GM19452 (cell line): Measurements from ENCODE around the gene RTF1.

ENCODE experiments used
- ATAC-seq: cut with Tn5 transposase; IDR thresholded peaks from one replicate; pipeline ENCODE4 v1.9.1; 2021; ENCODE audit not compliant: unreplicated experiment

RTF1 gene

GRCh38 chr15:41484937-41485625 is 68.2 kb downstream of the RTF1 start:
- ATAC-seq = no peak

GRCh38 chr15:41486286-41486685 is 69.4 kb downstream of the RTF1 start:
- no peak for ATAC-seq

GRCh38 chr15:41487381-41487780 is 70.5 kb downstream of the RTF1 start:
- ATAC-seq = no peak

- ATAC-seq = no peak
Observed at GRCh38 chr15:41487802-41488201, 70.9 kb downstream of the RTF1 start.

GRCh38 chr15:41489641-41490040 is 72.7 kb downstream of the RTF1 start:
- ATAC-seq = no peak

- no peak for ATAC-seq
Observed at GRCh38 chr15:41490355-41490754, 73.5 kb downstream of the RTF1 start.

GRCh38 chr15:41491889-41492288 is 75.0 kb downstream of the RTF1 start:
- no peak for ATAC-seq

GRCh38 chr15:41492597-41493204 is 75.8 kb downstream of the RTF1 start:
- no peak for ATAC-seq

GRCh38 chr15:41493205-41493901 is 76.5 kb downstream of the RTF1 start, which contains the start of gene ITPKA:
Gene ITPKA, plus strand, starts transcription at chr15:41493874. Its CDS starts 54 bp downstream, at chr15:41493928.
- ATAC-seq = peak; percentile 64

- ATAC-seq = peak; percentile 24
Observed at GRCh38 chr15:41493902-41494189, 77.0 kb downstream of the RTF1 start.

- ATAC-seq = peak; percentile 20
Observed at GRCh38 chr15:41494190-41494921, 77.5 kb downstream of the RTF1 start.

- no peak for ATAC-seq
Observed at GRCh38 chr15:41494922-41495735, 78.2 kb downstream of the RTF1 start.

- no peak for ATAC-seq
Observed at GRCh38 chr15:41495736-41496599, 79.1 kb downstream of the RTF1 start.

- ATAC-seq = no peak
Observed at GRCh38 chr15:41498657-41499056, 81.8 kb downstream of the RTF1 start.

GRCh38 chr15:41499109-41499851 is 82.4 kb downstream of the RTF1 start:
- no peak for ATAC-seq

- peak; percentile 38 for ATAC-seq
Observed at GRCh38 chr15:41501191-41501917, 84.5 kb downstream of the RTF1 start.

GRCh38 chr15:41501931-41502794 is 85.3 kb downstream of the RTF1 start:
- ATAC-seq = no peak
